ENCODE data around the gene USP20.
A peak's percentile ranks its signal among the peaks of the same experiment; 100 is the strongest.
"Not testable (repeated sequence)": the region's sequence is repeated elsewhere in the genome, so short reads cannot be mapped to it uniquely, and the experiment has no call there.

Gene USP20

GRCh38 chr9:129835128-129835859, at the start of gene USP20, which contains the start of gene C9orf78:
Gene USP20, plus strand, starts transcription at chr9:129835458. Its CDS starts 17,098 bp downstream, at chr9:129852556.
Gene C9orf78, minus strand, starts transcription at chr9:129835275. Its CDS starts 54 bp downstream, at chr9:129835221.
- DNase-seq, result peak; percentile 52 to 96 (median 87)

- DNase-seq, result no peak
Measured at GRCh38 chr9:129785866-129786265, 49.4 kb upstream of the USP20 start.

- DNase-seq, result no peak
Measured at GRCh38 chr9:129786481-129786880, 48.8 kb upstream of the USP20 start.

GRCh38 chr9:129794549-129794948, 40.7 kb upstream of the USP20 start:
- DNase-seq, result no peak

GRCh38 chr9:129796029-129796428, 39.2 kb upstream of the USP20 start:
- not testable (repeated sequence) for DNase-seq

- DNase-seq, result no peak
Measured at GRCh38 chr9:129798973-129799372, 36.3 kb upstream of the USP20 start.

GRCh38 chr9:129801504-129801903, 33.8 kb upstream of the USP20 start:
- DNase-seq, result no peak

GRCh38 chr9:129802833-129803675, 32.2 kb upstream of the USP20 start, which contains the start of gene TOR1B:
Gene TOR1B, plus strand, starts transcription at chr9:129803184. Its CDS starts 29 bp downstream, at chr9:129803213.
- DNase-seq, result peak; percentile 43 to 92 (median 86)

- DNase-seq, result peak in 1 of 14 donors; percentile 29
Measured at GRCh38 chr9:129803676-129804060, 31.6 kb upstream of the USP20 start.

- no peak for DNase-seq
Measured at GRCh38 chr9:129806061-129806460, 29.2 kb upstream of the USP20 start.

- no peak for DNase-seq
Measured at GRCh38 chr9:129809346-129809745, 25.9 kb upstream of the USP20 start.

GRCh38 chr9:129810116-129810515, 25.1 kb upstream of the USP20 start:
- DNase-seq, result no peak

- no peak for DNase-seq
Measured at GRCh38 chr9:129810788-129811187, 24.5 kb upstream of the USP20 start.

- DNase-seq, result no peak
Measured at GRCh38 chr9:129811967-129812363, 23.3 kb upstream of the USP20 start.

- no peak for DNase-seq
Measured at GRCh38 chr9:129812385-129812784, 22.9 kb upstream of the USP20 start.

GRCh38 chr9:129813661-129814060, 21.6 kb upstream of the USP20 start:
- DNase-seq, result no peak

GRCh38 chr9:129814432-129815223, 20.6 kb upstream of the USP20 start:
- no peak for DNase-seq

GRCh38 chr9:129815278-129815677, 20.0 kb upstream of the USP20 start:
- no peak for DNase-seq

GRCh38 chr9:129816501-129817435, 18.5 kb upstream of the USP20 start:
- DNase-seq, result peak in 1 of 14 donors; percentile 21

GRCh38 chr9:129822898-129823541, 12.2 kb upstream of the USP20 start:
- DNase-seq, result peak in 3 of 14 donors; percentile 10 to 32 (median 12)

GRCh38 chr9:129823542-129823934, 11.7 kb upstream of the USP20 start:
- DNase-seq, result peak in 1 of 14 donors; percentile 14
